ENCODE measurements around the gene CCDC82.

The CCDC82 gene

GRCh38 chr11:96328395-96329010 lies 61.2 kb downstream of the CCDC82 start:
- no peak for DNase-seq

GRCh38 chr11:96326959-96327358 lies 62.8 kb downstream of the CCDC82 start:
- no peak for DNase-seq

GRCh38 chr11:96324912-96325311 lies 64.8 kb downstream of the CCDC82 start:
- DNase-seq: no peak

- no peak for DNase-seq
These were observed 66.1 kb downstream of the CCDC82 start for GRCh38 chr11:96323642-96323985.

GRCh38 chr11:96322775-96323641 lies 66.7 kb downstream of the CCDC82 start:
- no peak for DNase-seq

GRCh38 chr11:96321091-96321490 lies 68.6 kb downstream of the CCDC82 start:
- DNase-seq: no peak

GRCh38 chr11:96319898-96320656 lies 69.6 kb downstream of the CCDC82 start:
- no peak for DNase-seq

GRCh38 chr11:96318850-96319249 lies 70.9 kb downstream of the CCDC82 start:
- DNase-seq: no peak

GRCh38 chr11:96318399-96318798 lies 71.3 kb downstream of the CCDC82 start:
- DNase-seq: no peak

GRCh38 chr11:96317985-96318384 lies 71.7 kb downstream of the CCDC82 start:
- DNase-seq: no peak

GRCh38 chr11:96317571-96317970 lies 72.1 kb downstream of the CCDC82 start:
- DNase-seq: no peak

GRCh38 chr11:96316869-96317268 lies 72.8 kb downstream of the CCDC82 start:
- DNase-seq: no peak

- DNase-seq: no peak
These were observed 74.2 kb downstream of the CCDC82 start for GRCh38 chr11:96315476-96315875.

- no peak for DNase-seq
These were observed 75.2 kb downstream of the CCDC82 start for GRCh38 chr11:96314326-96315020.

- DNase-seq: no peak
These were observed 76.5 kb downstream of the CCDC82 start for GRCh38 chr11:96313163-96313562.

- DNase-seq: no peak
These were observed 78.6 kb downstream of the CCDC82 start for GRCh38 chr11:96311120-96311568.

- no peak for DNase-seq
These were observed 79.5 kb downstream of the CCDC82 start for GRCh38 chr11:96310236-96310635.

GRCh38 chr11:96309643-96310017 lies 80.1 kb downstream of the CCDC82 start:
- no peak for DNase-seq

- no peak for DNase-seq
These were observed 80.6 kb downstream of the CCDC82 start for GRCh38 chr11:96309016-96309642.

- DNase-seq: no peak
These were observed 82.0 kb downstream of the CCDC82 start for GRCh38 chr11:96307776-96308140.

- DNase-seq: no peak
These were observed 82.6 kb downstream of the CCDC82 start for GRCh38 chr11:96306933-96307775.

GRCh38 chr11:96306600-96306932 lies 83.1 kb downstream of the CCDC82 start:
- DNase-seq: no peak

All from activated naive CD4-positive, alpha-beta T cell (primary cell).